ENCODE data around the gene AKAP5.

The AKAP5 gene

DNA sequence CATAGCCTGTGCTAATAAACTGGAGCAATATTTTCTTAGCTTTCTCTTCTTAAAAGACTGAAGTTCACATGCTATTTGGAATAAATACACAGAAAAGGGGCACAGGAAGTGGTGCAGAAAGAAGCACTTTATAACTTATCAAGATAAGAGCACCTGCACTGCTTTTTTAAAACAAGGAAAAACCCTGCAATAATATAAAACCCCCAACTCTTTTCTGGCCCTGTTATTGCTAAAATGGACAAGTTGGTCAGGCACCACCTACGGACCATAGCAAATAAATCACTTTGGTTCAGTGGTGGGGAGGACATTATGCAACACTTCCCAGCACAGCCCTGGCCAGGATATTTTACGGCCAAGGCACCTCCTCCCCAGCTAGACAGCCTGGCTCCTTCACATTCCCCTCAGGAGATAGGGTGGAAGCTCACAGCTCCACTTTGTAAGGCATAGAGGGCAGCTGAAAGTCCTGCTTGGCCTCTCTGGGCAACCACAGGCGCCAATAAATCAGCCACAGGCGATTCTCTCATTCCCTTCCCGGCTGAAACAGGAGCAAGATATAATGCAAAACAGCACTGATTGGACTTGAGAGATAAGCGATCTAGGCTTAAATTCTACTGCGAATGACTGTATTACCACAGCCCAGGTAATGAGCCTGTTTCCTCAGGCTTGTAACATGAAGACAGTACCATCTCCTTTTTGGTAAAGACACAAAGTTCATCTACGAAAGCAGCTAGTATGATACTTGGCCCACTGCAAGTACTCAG is 36.3 kb downstream of the AKAP5 start:
- TF ChIP-seq CTCF (IDR thresholded peaks at IDR 0.05; ENCODE audit: insufficient read depth, low read length, missing control alignments), result no peak
- CTCF ChIA-PET, result interaction anchor here (1.2 to 2.8 kb wide), 6 partner anchors 8 to 158 kb away, joined by 4 to 16 read pairs (median 9); no protein-coding TSS in a partner anchor
- H3K4me3 ChIP-seq (ENCODE audit: low read depth, low read length), result peak overlapping the region; percentile 86
- DNase-seq (ENCODE audit: low read depth, low spot score), result no peak
- POLR2A ChIA-PET, result interaction anchor here (1.3 to 2.4 kb wide), 2 partner anchors 39 to 127 kb away, joined by 3 to 11 read pairs; partner anchors contain the start of gene HSPA2

- DNase-seq (ENCODE audit: low read depth, low spot score), result no peak
- POLR2A ChIA-PET, result interaction anchor here (0.5 to 2.4 kb wide), 5 partner anchors 38 to 150 kb away, joined by 3 to 11 read pairs (median 6); partner anchors contain the start of gene HSPA2
- H3K4me3 ChIP-seq (ENCODE audit: low read depth, low read length), result peak overlapping the region; percentile 86
- CTCF ChIA-PET, result interaction anchor here (1.0 to 2.8 kb wide), 5 partner anchors 9 to 159 kb away, joined by 4 to 16 read pairs (median 9); no protein-coding TSS in a partner anchor
- no peak for TF ChIP-seq CTCF (IDR thresholded peaks at IDR 0.05; ENCODE audit: insufficient read depth, low read length, missing control alignments)
Measured at GRCh38 chr14:64502456-64502855, 37.2 kb downstream of the AKAP5 start.

GRCh38 chr14:64502887-64503433 is 37.7 kb downstream of the AKAP5 start:
- ChIA-PET CTCF (interaction anchor here (1.0 to 2.8 kb wide), 3 partner anchors 11 to 159 kb away, joined by 4 to 16 read pairs (median 9); no protein-coding TSS in a partner anchor), POLR2A (interaction anchor here (0.5 to 2.4 kb wide), 4 partner anchors 38 to 150 kb away, joined by 4 to 11 read pairs (median 8); partner anchors contain the start of gene HSPA2)
- no peak for DNase-seq (ENCODE audit: low read depth, low spot score)
- H3K4me3 ChIP-seq (ENCODE audit: low read depth, low read length), result peak overlapping the region; percentile 86
- TF ChIP-seq CTCF (IDR thresholded peaks at IDR 0.05; ENCODE audit: insufficient read depth, low read length, missing control alignments), result no peak

- TF ChIP-seq CTCF (IDR thresholded peaks at IDR 0.05; ENCODE audit: insufficient read depth, low read length, missing control alignments), result no peak
- peak within 1 kb of the TSS; percentile 86 for H3K4me3 ChIP-seq (ENCODE audit: low read depth, low read length)
- CTCF ChIA-PET, result interaction anchor here (1.0 to 2.8 kb wide), 6 partner anchors 10 to 160 kb away, joined by 3 to 16 read pairs (median 5); partner anchors contain the start of gene HSPA2
- peak; percentile 58 for DNase-seq (ENCODE audit: low read depth, low spot score)
- POLR2A ChIA-PET, result interaction anchor here (0.5 to 2.4 kb wide), 13 partner anchors 11 to 655 kb away, joined by 3 to 17 read pairs (median 5); partner anchors contain the start of genes HSPA2 and MTHFD1
Measured at GRCh38 chr14:64503434-64504309, 38.4 kb downstream of the AKAP5 start, which contains the start of gene ZBTB25. ZBTB25 (minus strand) TSS chr14:64503838; CDS start chr14:64490533, 13,305 bp downstream.

DNA sequence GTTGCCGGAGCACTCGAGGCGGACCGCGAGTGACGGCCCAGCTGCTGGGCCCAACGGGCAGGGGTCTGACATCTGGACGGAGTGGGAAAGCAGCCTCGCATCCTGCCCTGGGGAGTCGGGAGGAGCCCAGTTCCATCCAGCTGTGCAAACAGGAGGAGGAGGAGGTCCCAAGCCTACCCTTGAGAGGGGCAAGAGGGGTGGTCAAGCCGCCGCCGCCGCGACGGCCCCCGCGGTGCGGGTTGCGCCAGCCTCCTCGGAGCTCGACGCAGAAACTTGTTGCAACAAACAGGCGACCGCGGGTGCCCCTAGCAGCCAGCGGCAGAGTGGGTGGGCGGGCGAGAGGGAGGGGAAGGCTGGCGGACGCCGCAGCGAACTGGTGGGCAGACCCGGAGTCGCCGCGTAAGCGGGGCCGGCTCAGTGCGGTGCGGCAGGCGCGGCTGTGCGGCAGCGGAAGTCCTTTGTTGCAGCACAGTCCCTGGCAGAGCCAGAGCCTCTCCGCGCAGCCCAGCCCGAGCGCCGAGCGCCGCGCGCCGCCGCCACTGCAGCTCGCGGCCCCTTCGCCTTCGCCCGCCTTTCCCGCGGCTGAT is 39.1 kb downstream of the AKAP5 start, which contains the start of gene ZBTB1:
TSS of gene ZBTB1 (plus strand) at position 461 of the 587 bp plus-strand sequence. CDS start 16,735 bp downstream, outside the sequence.
- DNase-seq (ENCODE audit: low read depth, low spot score), result no peak
- H3K4me3 ChIP-seq (ENCODE audit: low read depth, low read length), result peak within 1 kb of the TSS; percentile 86
- no peak for TF ChIP-seq CTCF (IDR thresholded peaks at IDR 0.05; ENCODE audit: insufficient read depth, low read length, missing control alignments)
- POLR2A ChIA-PET, result interaction anchor here (0.7 to 2.3 kb wide), 12 partner anchors 10 to 166 kb away, joined by 3 to 17 read pairs (median 4); partner anchors contain the start of genes HSPA2 and MTHFD1
- CTCF ChIA-PET, result interaction anchor here (1.1 to 1.2 kb wide), 3 partner anchors 17 to 132 kb away, joined by 3 to 6 read pairs (median 4); partner anchors contain the start of gene HSPA2

Measured in AG04449 (cell line).